LNCaP clone FGC (cell line): Measurements from ENCODE around the gene RNF130.

Experiments
- DNase-seq: peaks from one replicate; pipeline ENCODE4 v3.0.0-alpha.2; 2011; ENCODE audit warnings: low read depth
- H3K4me3 ChIP-seq: 2 replicates; pipeline ENCODE4 v1.5.1; 2011; ENCODE audit warnings: mild to moderate bottlenecking, low read depth, low read length, control low read depth
- CTCF ChIP-seq: IDR thresholded peaks from 2 replicates; pipeline ENCODE4 v1.5.1; 2012; ENCODE audit warnings: mild to moderate bottlenecking; ENCODE audit not compliant: control insufficient read depth, insufficient read depth; ENCODE audit errors: extremely low read depth

Gene RNF130

GRCh38 chr5:180102636-180103035, 31.1 kb upstream of the RNF130 start:
- no peak for TF ChIP-seq CTCF
- no peak overlapping the region for H3K4me3 ChIP-seq
- no peak for DNase-seq

DNA sequence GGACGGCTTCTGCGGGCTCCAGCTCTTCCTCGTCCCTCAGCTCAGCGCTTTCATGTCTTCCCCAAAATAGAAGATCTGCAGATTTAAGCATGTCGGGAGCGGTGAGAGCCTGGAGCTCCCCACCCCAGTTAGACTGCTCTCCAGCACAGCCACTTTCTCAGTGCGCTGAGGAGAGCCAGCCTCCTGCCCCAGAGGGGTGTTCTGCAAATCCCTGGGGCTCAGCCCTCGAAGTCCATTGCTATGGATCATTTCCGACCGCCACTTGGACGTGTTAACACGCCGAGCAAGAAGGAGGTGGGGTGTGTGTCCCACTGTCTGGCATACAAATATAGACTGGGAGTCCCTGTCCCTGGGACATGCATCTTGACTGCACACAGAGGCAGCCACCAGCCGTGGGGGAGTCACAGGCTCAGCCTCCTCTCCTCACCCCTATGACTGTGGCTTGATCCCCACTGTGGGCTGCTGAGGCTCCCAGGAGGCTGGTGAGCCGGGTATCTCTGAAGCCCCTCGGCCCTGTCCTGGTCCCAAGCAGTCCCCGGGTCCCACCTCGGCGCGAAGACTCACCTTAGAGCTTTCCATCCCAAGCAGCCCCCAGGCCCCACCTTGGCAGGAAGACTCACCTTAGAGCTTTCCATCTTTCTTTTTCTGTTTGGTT, 30.0 kb upstream of the RNF130 start:
- no peak for TF ChIP-seq CTCF
- no peak for DNase-seq
- no peak overlapping the region for H3K4me3 ChIP-seq

DNA sequence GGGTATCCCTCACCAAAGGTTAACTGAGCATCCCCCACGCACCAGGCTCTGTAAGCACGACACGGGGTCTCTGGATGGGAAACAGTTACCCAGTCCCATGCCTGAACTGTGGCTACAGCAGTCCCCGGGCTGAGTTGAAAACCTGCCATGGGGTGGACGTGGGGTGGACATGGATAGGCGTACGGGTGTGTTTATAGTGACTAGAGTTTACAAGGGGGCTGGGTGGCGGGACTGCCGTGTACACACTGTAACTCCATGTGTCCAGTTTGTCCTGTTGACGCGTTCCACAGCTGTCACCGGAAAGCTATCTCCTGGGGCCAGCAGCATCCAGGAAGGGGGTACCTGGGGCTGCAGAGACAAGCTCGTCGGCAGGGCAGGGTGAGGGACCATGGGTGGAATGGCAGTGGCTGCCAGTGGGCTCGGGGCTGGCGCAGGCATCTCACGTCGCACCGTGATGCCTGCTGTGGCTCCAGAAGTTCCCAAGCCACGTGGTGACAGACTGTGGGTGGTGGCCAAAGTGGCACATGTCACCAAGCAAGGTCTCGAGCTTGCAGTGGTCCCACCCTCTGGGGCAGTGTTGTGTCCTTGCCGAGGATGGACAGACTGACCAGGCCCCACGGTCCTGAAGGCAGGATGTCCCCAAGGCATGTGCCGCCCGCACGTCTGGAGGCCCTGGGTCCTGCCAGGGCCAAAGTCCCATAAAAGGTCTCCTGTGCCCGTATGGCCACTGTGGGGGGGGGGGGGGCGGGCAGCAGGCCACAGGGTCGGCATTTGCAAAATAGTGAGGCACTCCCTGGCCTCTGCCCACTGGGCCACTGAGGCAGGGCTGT, 29.3 kb upstream of the RNF130 start:
- no peak for DNase-seq
- no peak for TF ChIP-seq CTCF
- H3K4me3 ChIP-seq = no peak overlapping the region

GRCh38 chr5:180099733-180100611, 28.4 kb upstream of the RNF130 start:
- no peak for TF ChIP-seq CTCF
- H3K4me3 ChIP-seq = no peak overlapping the region
- DNase-seq = no peak

DNA sequence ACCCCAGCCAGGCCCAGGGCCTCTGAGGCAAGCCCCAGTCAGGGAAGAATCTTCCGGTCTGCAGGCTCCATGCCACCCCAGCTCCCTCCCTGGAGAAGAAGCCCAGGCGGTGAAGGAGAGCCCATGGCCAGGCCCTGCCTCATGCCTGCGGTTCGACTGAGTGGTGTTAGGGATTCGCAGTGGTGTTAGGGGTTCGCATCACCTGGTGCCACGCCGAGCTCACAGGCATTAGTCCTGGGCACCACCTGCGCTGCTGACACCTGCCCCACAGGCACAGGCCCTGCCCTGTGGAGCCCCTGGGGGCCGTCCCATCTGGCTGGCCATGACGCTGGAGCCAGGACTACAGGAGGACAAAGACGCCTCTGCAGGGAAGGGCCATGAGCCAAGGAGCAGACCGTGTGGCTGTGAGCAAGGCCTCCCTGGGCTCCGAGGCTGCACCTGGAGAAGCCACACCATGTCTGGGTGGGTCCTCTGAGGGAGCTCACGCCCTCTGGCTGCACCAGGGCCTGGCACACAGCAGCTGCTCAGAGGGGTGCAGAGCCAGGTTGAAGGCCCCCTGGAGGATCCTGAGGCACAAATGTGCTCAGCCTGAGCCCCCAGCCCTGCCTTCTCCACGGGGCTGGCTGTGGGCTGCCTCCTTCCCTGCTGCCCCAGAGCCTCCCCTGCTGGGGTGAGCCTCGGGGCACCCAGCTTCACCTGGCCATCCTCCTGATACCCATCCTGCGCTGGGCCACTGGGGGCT, 27.6 kb upstream of the RNF130 start:
- no peak for DNase-seq
- no peak overlapping the region for H3K4me3 ChIP-seq
- no peak for TF ChIP-seq CTCF

- no peak overlapping the region for H3K4me3 ChIP-seq
- no peak for TF ChIP-seq CTCF
- no peak for DNase-seq
Observed at GRCh38 chr5:180098526-180098925, 27.0 kb upstream of the RNF130 start.
